Activated T-helper 2 cell treated with anti-CD3 and anti-CD28 coated beads, Interferon-gamma antibody, Interleukin-2, Interleukin-4, amounts not matched to agents 10 μg/mL and 5 μg/mL and 100 μg/mL, durations not matched to agents 14 hours and 24 hours and 36 hours (primary cell): ENCODE data around the gene NR2F2. TPM values are rescaled to one million over a fixed set of nuclear protein-coding genes. Genes with fewer than 3 reads are reported as not detected.

Experiments
- DNase-seq: peaks from one replicate; pipeline ENCODE4 v3.0.0; 2021; ENCODE audit warnings: low spot score
- H3K27ac Mint-ChIP-seq: one replicate; pipeline ENCODE4 v1.8.0; 2021; ENCODE audit warnings: mixed read lengths
- H3K27me3 Mint-ChIP-seq: one replicate; pipeline ENCODE4 v1.8.0; 2021; ENCODE audit warnings: low read depth, mixed read lengths
- H3K36me3 Mint-ChIP-seq: one replicate; pipeline ENCODE4 v1.8.0; 2021; ENCODE audit warnings: low read depth, mixed read lengths
- H3K4me1 Mint-ChIP-seq: one replicate; pipeline ENCODE4 v1.8.0; 2021; ENCODE audit warnings: low read depth, mixed read lengths
- H3K4me3 Mint-ChIP-seq: one replicate; pipeline ENCODE4 v1.8.0; 2021; ENCODE audit warnings: low read depth, mild to moderate bottlenecking, moderate library complexity, mixed read lengths
- H3K9me3 Mint-ChIP-seq: one replicate; pipeline ENCODE4 v1.8.0; 2021; ENCODE audit warnings: mixed read lengths
- intact Hi-C: fragments of 100-400 bp; cut with micrococcal nuclease; formaldehyde crosslinking; loops from one replicate; pipeline ENCODE4 v1.15.1; 2023
- total RNA-seq: library from RNA; stranded (reverse); gene quantifications from 2 replicates; pipeline ENCODE4 v1.2.3, GENCODE V29; 2022

The NR2F2 gene
- total RNA-seq, 1 donor from 2014 or later = not detected

- Mint-ChIP-seq H3K36me3 (peaks cover 3% of the 10 kb centered on the region), H3K27me3 (peaks cover 72% of the 10 kb centered on the region), H3K4me3 (no peak overlapping the region), H3K27ac (no peak overlapping the region), H3K9me3 (no peaks in the 10 kb centered on the region), H3K4me1 (peaks cover 19% of the 10 kb centered on the region)
- intact Hi-C loops = loop anchor here (5.0 to 10.0 kb wide), 2 partner anchors 878 to 1774 kb away; no protein-coding TSS in a partner anchor
- DNase-seq = no peak
These were observed 28.5 kb downstream of the NR2F2 start for GRCh38 chr15:96358821-96359615.

GRCh38 chr15:96359616-96360521 is 29.4 kb downstream of the NR2F2 start:
- intact Hi-C loops = loop anchor here (5.0 to 10.0 kb wide), 2 partner anchors 877 to 1775 kb away; no protein-coding TSS in a partner anchor
- H3K27ac Mint-ChIP-seq = no peak overlapping the region
- H3K36me3 Mint-ChIP-seq = peaks cover 3% of the 10 kb centered on the region
- H3K27me3 Mint-ChIP-seq = peaks cover 78% of the 10 kb centered on the region
- peaks cover 19% of the 10 kb centered on the region for H3K4me1 Mint-ChIP-seq
- H3K9me3 Mint-ChIP-seq = no peaks in the 10 kb centered on the region
- no peak for DNase-seq
- H3K4me3 Mint-ChIP-seq = no peak overlapping the region

GRCh38 chr15:96360581-96361308 is 30.2 kb downstream of the NR2F2 start:
- Mint-ChIP-seq H3K27ac (no peak overlapping the region), H3K27me3 (peaks cover 83% of the 10 kb centered on the region), H3K4me3 (no peak overlapping the region), H3K36me3 (peaks cover 3% of the 10 kb centered on the region), H3K4me1 (peaks cover 19% of the 10 kb centered on the region), H3K9me3 (no peaks in the 10 kb centered on the region)
- DNase-seq = no peak
- intact Hi-C loops = no loop called here

GRCh38 chr15:96361309-96362010 is 31.0 kb downstream of the NR2F2 start:
- peaks cover 19% of the 10 kb centered on the region for H3K4me1 Mint-ChIP-seq
- DNase-seq = no peak
- H3K36me3 Mint-ChIP-seq = peaks cover 3% of the 10 kb centered on the region
- peaks cover 82% of the 10 kb centered on the region for H3K27me3 Mint-ChIP-seq
- H3K4me3 Mint-ChIP-seq = no peak overlapping the region
- no peak overlapping the region for H3K27ac Mint-ChIP-seq
- no peaks in the 10 kb centered on the region for H3K9me3 Mint-ChIP-seq
- intact Hi-C loops = loop anchor here (2.0 kb wide), 1 partner anchor 17 kb away; no protein-coding TSS in a partner anchor

- no peak for DNase-seq
- peaks cover 79% of the 10 kb centered on the region for H3K27me3 Mint-ChIP-seq
- H3K9me3 Mint-ChIP-seq = no peaks in the 10 kb centered on the region
- no peak overlapping the region for H3K27ac Mint-ChIP-seq
- H3K4me3 Mint-ChIP-seq = no peak overlapping the region
- H3K4me1 Mint-ChIP-seq = peaks cover 15% of the 10 kb centered on the region
- intact Hi-C loops = loop anchor here (2.0 kb wide), 1 partner anchor 17 kb away; no protein-coding TSS in a partner anchor
- peaks cover 3% of the 10 kb centered on the region for H3K36me3 Mint-ChIP-seq
These were observed 31.7 kb downstream of the NR2F2 start for GRCh38 chr15:96362011-96362754.

- Mint-ChIP-seq H3K4me1 (peaks cover 9% of the 10 kb centered on the region), H3K27ac (no peak overlapping the region), H3K36me3 (peaks cover 3% of the 10 kb centered on the region), H3K27me3 (peaks cover 81% of the 10 kb centered on the region), H3K9me3 (no peaks in the 10 kb centered on the region), H3K4me3 (no peak overlapping the region)
- intact Hi-C loops = loop anchor here (2.0 kb wide), 1 partner anchor 18 kb away; no protein-coding TSS in a partner anchor
- DNase-seq = no peak
These were observed 32.5 kb downstream of the NR2F2 start for GRCh38 chr15:96362755-96363651.

- Mint-ChIP-seq H3K4me1 (peaks cover 3% of the 10 kb centered on the region), H3K4me3 (no peak overlapping the region), H3K27me3 (peaks cover 81% of the 10 kb centered on the region), H3K36me3 (no peaks in the 10 kb centered on the region), H3K27ac (no peak overlapping the region), H3K9me3 (no peaks in the 10 kb centered on the region)
- no peak for DNase-seq
- intact Hi-C loops = loop anchor here (2.0 kb wide), 1 partner anchor 19 kb away; no protein-coding TSS in a partner anchor
These were observed 33.2 kb downstream of the NR2F2 start for GRCh38 chr15:96363707-96364106.

- Mint-ChIP-seq H3K4me1 (peaks cover 3% of the 10 kb centered on the region), H3K4me3 (no peak overlapping the region), H3K27me3 (peaks cover 83% of the 10 kb centered on the region), H3K27ac (no peak overlapping the region), H3K9me3 (no peaks in the 10 kb centered on the region), H3K36me3 (no peaks in the 10 kb centered on the region)
- intact Hi-C loops = loop anchor here (2.0 kb wide), 1 partner anchor 43 kb away; no protein-coding TSS in a partner anchor
- no peak for DNase-seq
These were observed 35.5 kb downstream of the NR2F2 start for GRCh38 chr15:96365781-96366525.

- intact Hi-C loops = loop anchor here (2.0 kb wide), 1 partner anchor 42 kb away; no protein-coding TSS in a partner anchor
- H3K36me3 Mint-ChIP-seq = no peaks in the 10 kb centered on the region
- H3K27me3 Mint-ChIP-seq = peaks cover 79% of the 10 kb centered on the region
- peaks cover 3% of the 10 kb centered on the region for H3K4me1 Mint-ChIP-seq
- H3K27ac Mint-ChIP-seq = no peak overlapping the region
- no peak overlapping the region for H3K4me3 Mint-ChIP-seq
- no peaks in the 10 kb centered on the region for H3K9me3 Mint-ChIP-seq
- no peak for DNase-seq
These were observed 36.0 kb downstream of the NR2F2 start for GRCh38 chr15:96366526-96366877.
